Inflammatory macrophage treated with lipopolysaccharide for 1 hour (primary cell): Measurements from ENCODE around the gene NLRP4.
"Not testable (repeated sequence)": the region's sequence is repeated elsewhere in the genome, so short reads cannot be mapped to it uniquely, and the experiment has no call there.

ENCODE experiments used
- DNase-seq, 2 donors: peaks; one replicate each; pipeline ENCODE4 v3.0.0-alpha.2; 2020 to 2022

The NLRP4 gene

GRCh38 chr19:55901369-55902079, 65.2 kb downstream of the NLRP4 start:
- no peak for DNase-seq

- DNase-seq, result no peak
These were observed 65.9 kb downstream of the NLRP4 start for GRCh38 chr19:55902080-55902751.

GRCh38 chr19:55907286-55907685, 70.9 kb downstream of the NLRP4 start:
- no peak for DNase-seq

- DNase-seq, result no peak
These were observed 71.4 kb downstream of the NLRP4 start for GRCh38 chr19:55907746-55908145.

GRCh38 chr19:55909801-55910200, 73.5 kb downstream of the NLRP4 start:
- no peak for DNase-seq

GRCh38 chr19:55912916-55913315, 76.6 kb downstream of the NLRP4 start:
- no peak for DNase-seq

GRCh38 chr19:55913643-55914268, 77.4 kb downstream of the NLRP4 start:
- DNase-seq, result no peak

- no peak for DNase-seq
These were observed 87.2 kb downstream of the NLRP4 start for GRCh38 chr19:55923556-55923955.

GRCh38 chr19:55927991-55928390, 91.7 kb downstream of the NLRP4 start:
- no peak for DNase-seq

GRCh38 chr19:55929258-55929657, 92.9 kb downstream of the NLRP4 start:
- DNase-seq, result not testable (repeated sequence)

- no peak for DNase-seq
These were observed 94.7 kb downstream of the NLRP4 start for GRCh38 chr19:55930996-55931515.
